SH-SY5Y (cell line): ENCODE measurements around the gene MED29.

Experiments
- GATA2 ChIP-seq: IDR thresholded peaks from 2 replicates; pipeline ENCODE4 v1.6.1; 2011; ENCODE audit warnings: mild to moderate bottlenecking, low read depth, low read length
- GATA3 ChIP-seq: IDR thresholded peaks from 2 replicates; pipeline ENCODE4 v1.6.1; 2011; ENCODE audit warnings: low read depth, mild to moderate bottlenecking, low read length, moderate library complexity

- TF ChIP-seq GATA3: no peak
- no peak for TF ChIP-seq GATA2
These were observed 777 bp upstream of the MED29 start for GRCh38 chr19:39390451-39390750.
